ENCODE measurements around the gene MTMR11. TPM values are rescaled to one million over a fixed set of nuclear protein-coding genes. Genes with fewer than 3 reads are reported as not detected.

Gene MTMR11, protein sequence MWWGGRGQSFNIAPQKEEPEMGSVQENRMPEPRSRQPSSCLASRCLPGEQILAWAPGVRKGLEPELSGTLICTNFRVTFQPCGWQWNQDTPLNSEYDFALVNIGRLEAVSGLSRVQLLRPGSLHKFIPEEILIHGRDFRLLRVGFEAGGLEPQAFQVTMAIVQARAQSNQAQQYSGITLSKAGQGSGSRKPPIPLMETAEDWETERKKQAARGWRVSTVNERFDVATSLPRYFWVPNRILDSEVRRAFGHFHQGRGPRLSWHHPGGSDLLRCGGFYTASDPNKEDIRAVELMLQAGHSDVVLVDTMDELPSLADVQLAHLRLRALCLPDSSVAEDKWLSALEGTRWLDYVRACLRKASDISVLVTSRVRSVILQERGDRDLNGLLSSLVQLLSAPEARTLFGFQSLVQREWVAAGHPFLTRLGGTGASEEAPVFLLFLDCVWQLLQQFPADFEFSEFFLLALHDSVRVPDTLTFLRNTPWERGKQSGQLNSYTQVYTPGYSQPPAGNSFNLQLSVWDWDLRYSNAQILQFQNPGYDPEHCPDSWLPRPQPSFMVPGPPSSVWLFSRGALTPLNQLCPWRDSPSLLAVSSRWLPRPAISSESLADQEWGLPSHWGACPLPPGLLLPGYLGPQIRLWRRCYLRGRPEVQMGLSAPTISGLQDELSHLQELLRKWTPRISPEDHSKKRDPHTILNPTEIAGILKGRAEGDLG
- 16.0 and 18.2 TPM in 2 replicates for total RNA-seq (2021)
- Bru-seq, nascent RNA: percentile 53 among the genes with signal in this experiment
- percentile 77 among the genes with signal in this experiment for BruChase-seq, experiment 1, labeled RNA remaining after a 2-hour chase
- BruChase-seq, experiment 2, labeled RNA remaining after a 6-hour chase: percentile 77 among the genes with signal in this experiment
- long read RNA-seq, partial matches to known transcripts: 0 of 6 reads
- long read RNA-seq, other reads (novel, unspliced or antisense): 4 of 6 reads

DNA sequence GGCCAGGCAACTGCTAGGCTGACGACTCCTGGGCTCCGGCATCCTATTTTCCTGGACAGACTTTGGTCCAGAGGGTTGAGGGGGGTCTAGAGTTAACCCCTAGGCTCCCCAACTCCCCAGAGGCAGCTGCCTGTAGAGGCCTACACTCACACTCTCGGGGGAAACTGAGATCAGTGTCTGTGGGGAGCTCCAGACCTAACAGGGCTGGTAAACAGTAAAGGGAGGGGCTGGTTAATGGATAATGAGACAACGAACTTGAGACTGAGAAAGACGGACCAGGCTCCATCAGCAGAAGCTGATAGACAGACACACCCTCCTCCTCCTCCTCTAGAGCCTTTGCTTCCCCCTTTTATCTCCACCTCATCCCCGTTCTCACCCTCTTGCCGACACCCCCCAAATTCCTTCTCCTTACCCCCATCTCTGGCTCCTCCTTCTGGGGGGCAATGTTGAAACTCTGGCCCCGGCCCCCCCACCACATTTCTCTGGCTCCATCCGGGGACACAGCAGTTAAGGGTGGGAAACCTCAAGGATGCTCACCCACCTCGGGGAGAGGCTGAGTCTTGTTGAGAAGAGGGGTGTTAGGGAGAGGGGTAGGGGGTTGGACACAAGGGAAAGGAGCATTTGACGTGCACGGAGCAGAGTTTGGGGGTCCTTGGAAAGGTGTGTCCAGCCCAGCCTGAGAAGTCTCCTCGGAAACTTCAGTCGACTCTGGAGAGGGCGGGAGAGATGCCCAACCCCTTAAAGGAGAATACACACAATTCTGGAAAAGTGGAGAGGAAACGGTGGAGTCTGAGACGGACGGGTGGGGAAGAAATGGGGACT is at the start of gene MTMR11:
TSS of gene MTMR11 (minus strand) at position 710 of the 822 bp plus-strand sequence. CDS start at position 478, 232 bp downstream.
- peak within 1 kb of the TSS; percentile 81 for H3K4me3 ChIP-seq
- peak within 1 kb of the TSS; percentile 89 for H3K4me2 ChIP-seq
- H3F3A ChIP-seq (ENCODE audit: insufficient read depth, low read depth): peaks cover 49% of the 10 kb centered on the region
- ChIA-PET CTCF (no interaction called here), POLR2A (ENCODE audit: unreplicated experiment) (interaction anchor here (0.5 kb wide), 1 partner anchor 14 kb away, joined by 3 read pairs; no protein-coding TSS in a partner anchor)
- peaks cover 44% of the 10 kb centered on the region for H3K4me1 ChIP-seq (replicated peaks; ENCODE audit: insufficient read depth)
- TF ChIP-seq, protein P1, sequence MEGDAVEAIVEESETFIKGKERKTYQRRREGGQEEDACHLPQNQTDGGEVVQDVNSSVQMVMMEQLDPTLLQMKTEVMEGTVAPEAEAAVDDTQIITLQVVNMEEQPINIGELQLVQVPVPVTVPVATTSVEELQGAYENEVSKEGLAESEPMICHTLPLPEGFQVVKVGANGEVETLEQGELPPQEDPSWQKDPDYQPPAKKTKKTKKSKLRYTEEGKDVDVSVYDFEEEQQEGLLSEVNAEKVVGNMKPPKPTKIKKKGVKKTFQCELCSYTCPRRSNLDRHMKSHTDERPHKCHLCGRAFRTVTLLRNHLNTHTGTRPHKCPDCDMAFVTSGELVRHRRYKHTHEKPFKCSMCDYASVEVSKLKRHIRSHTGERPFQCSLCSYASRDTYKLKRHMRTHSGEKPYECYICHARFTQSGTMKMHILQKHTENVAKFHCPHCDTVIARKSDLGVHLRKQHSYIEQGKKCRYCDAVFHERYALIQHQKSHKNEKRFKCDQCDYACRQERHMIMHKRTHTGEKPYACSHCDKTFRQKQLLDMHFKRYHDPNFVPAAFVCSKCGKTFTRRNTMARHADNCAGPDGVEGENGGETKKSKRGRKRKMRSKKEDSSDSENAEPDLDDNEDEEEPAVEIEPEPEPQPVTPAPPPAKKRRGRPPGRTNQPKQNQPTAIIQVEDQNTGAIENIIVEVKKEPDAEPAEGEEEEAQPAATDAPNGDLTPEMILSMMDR (conservative IDR thresholded peaks at IDR 0.05): no peak
- no peak for TF ChIP-seq EZH2 (IDR thresholded peaks at IDR 0.05; ENCODE audit: low read depth)
- H3K27ac ChIP-seq: peak within 1 kb of the TSS; percentile 95
- H3K36me3 ChIP-seq (ENCODE audit: low read depth): peaks cover 6% of the 10 kb centered on the region; the same call in 1 of the 2 replicates
- H3K9me3 ChIP-seq (ENCODE audit: insufficient read depth, low read depth): no peaks in the 10 kb centered on the region
- H2AFZ ChIP-seq: peak within 1 kb of the TSS; percentile 89
- H3K27me3 ChIP-seq (ENCODE audit: insufficient read depth, low read depth): no peaks in the 10 kb centered on the region
- BruUV-seq (replicated peaks): no TSS peak
- peak in 1 of 2 experiments; percentile 30 for DNase-seq
- no peaks in the 10 kb centered on the region for H3K9me2 ChIP-seq (ENCODE audit: insufficient read depth)
- H4K20me1 ChIP-seq (ENCODE audit: insufficient read depth): no peaks in the 10 kb centered on the region
- intact Hi-C loops (cut with micrococcal nuclease; ENCODE audit: unreplicated experiment): no loop called here
- no peaks in the 10 kb centered on the region for H3K79me2 ChIP-seq (ENCODE audit: low read depth)

DNA sequence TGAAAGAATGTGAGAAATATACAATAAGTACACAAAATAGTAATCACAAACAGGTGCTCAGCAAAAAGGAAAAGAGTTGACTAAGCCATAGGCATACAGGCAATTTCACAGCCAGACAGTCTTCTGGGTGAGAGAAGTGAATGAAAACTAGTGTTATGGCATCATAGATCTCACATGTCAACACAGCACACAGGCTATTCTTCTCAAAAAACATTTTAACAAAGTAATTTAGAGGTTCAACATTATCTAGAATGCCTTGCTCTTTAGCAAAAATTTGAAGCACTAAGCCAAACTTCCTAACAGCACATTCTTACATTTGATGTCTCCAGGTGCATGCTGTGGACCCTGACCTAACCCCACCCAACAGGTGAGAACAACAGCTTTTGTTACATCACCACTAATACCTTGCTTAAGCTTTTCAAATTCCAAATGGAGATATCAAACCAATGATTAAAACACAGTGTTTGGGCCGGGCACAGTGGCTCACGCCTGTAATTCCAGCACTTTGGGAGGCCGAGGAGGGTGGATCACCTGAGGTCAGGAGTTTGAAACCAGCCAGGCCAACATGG is 43.4 kb upstream of the MTMR11 start:
- ChIA-PET POLR2A (ENCODE audit: unreplicated experiment) (no interaction called here), CTCF (no interaction called here)
- TF ChIP-seq, protein P1 (conservative IDR thresholded peaks at IDR 0.05): no peak
- TF ChIP-seq EZH2 (IDR thresholded peaks at IDR 0.05; ENCODE audit: low read depth): no peak
- intact Hi-C loops (cut with micrococcal nuclease; ENCODE audit: unreplicated experiment): no loop called here
- no peak overlapping the region for H3K4me2 ChIP-seq
- H3K9me3 ChIP-seq (ENCODE audit: insufficient read depth, low read depth): no peaks in the 10 kb centered on the region
- H3K4me1 ChIP-seq (replicated peaks; ENCODE audit: insufficient read depth): peaks cover 21% of the 10 kb centered on the region
- peaks cover 5% of the 10 kb centered on the region; the same call in 1 of the 2 replicates for H3F3A ChIP-seq (ENCODE audit: insufficient read depth, low read depth)
- no TSS peak for BruUV-seq (replicated peaks)
- no peaks in the 10 kb centered on the region for H3K27me3 ChIP-seq (ENCODE audit: insufficient read depth, low read depth)
- H4K20me1 ChIP-seq (ENCODE audit: insufficient read depth): no peaks in the 10 kb centered on the region; the same call in 1 of the 2 replicates
- H3K36me3 ChIP-seq (ENCODE audit: low read depth): peaks cover 6% of the 10 kb centered on the region; the same call in 1 of the 2 replicates
- H3K9me2 ChIP-seq (ENCODE audit: insufficient read depth): no peaks in the 10 kb centered on the region
- peak overlapping the region; percentile 20; the same call in 1 of the 2 replicates for H3K27ac ChIP-seq
- no peak overlapping the region for H3K4me3 ChIP-seq
- H3K79me2 ChIP-seq (ENCODE audit: low read depth): peaks cover 52% of the 10 kb centered on the region
- no peak for DNase-seq
- no peak overlapping the region for H2AFZ ChIP-seq

Measured in PC-9 (cell line).